ENCODE data around the gene DET1.

Gene DET1

GRCh38 chr15:88490036-88490435 lies 56.4 kb downstream of the DET1 start:
- TF ChIP-seq CTCF (IDR thresholded peaks at IDR 0.05; ENCODE audit: borderline replicate concordance, insufficient read depth, low read depth, low read length): no peak
- H3K4me3 ChIP-seq (ENCODE audit: low read depth, low read length): no peak overlapping the region

- TF ChIP-seq CTCF (IDR thresholded peaks at IDR 0.05; ENCODE audit: borderline replicate concordance, insufficient read depth, low read depth, low read length): no peak
- H3K4me3 ChIP-seq (ENCODE audit: low read depth, low read length): no peak overlapping the region
Measured at GRCh38 chr15:88489321-88489720, 57.2 kb downstream of the DET1 start.

- TF ChIP-seq CTCF (IDR thresholded peaks at IDR 0.05; ENCODE audit: borderline replicate concordance, insufficient read depth, low read depth, low read length): no peak
- no peak overlapping the region for H3K4me3 ChIP-seq (ENCODE audit: low read depth, low read length)
Measured at GRCh38 chr15:88487796-88488523, 58.5 kb downstream of the DET1 start.

GRCh38 chr15:88487178-88487795 lies 59.2 kb downstream of the DET1 start:
- H3K4me3 ChIP-seq (ENCODE audit: low read depth, low read length): no peak overlapping the region
- no peak for TF ChIP-seq CTCF (IDR thresholded peaks at IDR 0.05; ENCODE audit: borderline replicate concordance, insufficient read depth, low read depth, low read length)

GRCh38 chr15:88484682-88485331 lies 61.7 kb downstream of the DET1 start:
- no peak overlapping the region for H3K4me3 ChIP-seq (ENCODE audit: low read depth, low read length)

GRCh38 chr15:88482263-88482662 lies 64.2 kb downstream of the DET1 start:
- H3K4me3 ChIP-seq (ENCODE audit: low read depth, low read length): no peak overlapping the region
- no peak for TF ChIP-seq CTCF (IDR thresholded peaks at IDR 0.05; ENCODE audit: borderline replicate concordance, insufficient read depth, low read depth, low read length)

More at GRCh38 chr15:88484682-88485331, 61.7 kb downstream of the DET1 start:
- TF ChIP-seq CTCF (IDR thresholded peaks at IDR 0.05; ENCODE audit: borderline replicate concordance, insufficient read depth, low read depth, low read length): no peak
